Ovary (tissue), 9 donors: ENCODE results near the gene CASP2. TPM values are rescaled to one million over a fixed set of nuclear protein-coding genes. Genes with fewer than 3 reads are reported as not detected.

Experiments
- DNase-seq, 5 donors: peaks; one replicate each; pipeline ENCODE4 v3.0.0-alpha.2; 2019 to 2020
- H3K27ac ChIP-seq, 2 donors: fragments of 200-600 bp; one replicate each; pipeline versions ENCODE4 v1.5.1 to v1.8.0; 2019 to 2022
- H3K27me3 ChIP-seq: fragments of 200-600 bp; one replicate; pipeline ENCODE4 v1.8.0; 2022
- H3K36me3 ChIP-seq: fragments of 200-600 bp; sonication (generic); one replicate; pipeline ENCODE4 v1.5.1; 2019
- H3K4me1 ChIP-seq: one replicate; pipeline ENCODE4 v1.8.1; 2013; ENCODE audit warnings: mild to moderate bottlenecking, moderate library complexity; ENCODE audit not compliant: insufficient read depth
- H3K4me3 ChIP-seq: fragments of 200-600 bp; sonication (generic); one replicate; pipeline ENCODE4 v1.5.1; 2017
- H3K9me3 ChIP-seq, 2 donors: fragments of 200-600 bp in 1 of 2; sonication (generic) in 1 of 2; one replicate each; pipeline versions ENCODE4 v1.5.1 to v1.8.1; 2013 to 2019; ENCODE audit warnings: mild to moderate bottlenecking in 1 of 2, moderate library complexity in 1 of 2
- CTCF ChIP-seq, 3 donors: fragments of 450-650 bp in 2 of 3; fragments of 200-600 bp in 1 of 3; IDR thresholded peaks; one replicate each; pipeline versions ENCODE4 v1.5.1 to v1.8.0; 2016 to 2022; ENCODE audit warnings: antibody characterized with exemption in 3 of 3, mild to moderate bottlenecking in 1 of 3
- EP300 ChIP-seq: sonication (generic); formaldehyde crosslinking; IDR thresholded peaks from one replicate; pipeline ENCODE4 v1.6.1; 2017; ENCODE audit warnings: antibody characterized with exemption
- POLR2A ChIP-seq: fragments of 450-650 bp; IDR thresholded peaks from one replicate; pipeline ENCODE4 v1.6.1; 2017; ENCODE audit warnings: antibody characterized with exemption, mild to moderate bottlenecking, moderate library complexity
- WGBS, 3 donors: extraction: QIAGEN DNeasy Blood & Tissue Kit in 1 of 3; methylation state at CpG; one replicate each; pipeline versions ENCODE4 v1.1.5 to v1.1.7; 2013 to 2017; 5-methylcytosine and 5-hydroxymethylcytosine counted together
- intact Hi-C, 4 donors: fragments of 100-400 bp; cut with DNase I; formaldehyde crosslinking; loops; one replicate each; pipeline versions ENCODE4 v1.11.0 to v1.15.1; 2022 to 2023
- polyA plus RNA-seq, 2 donors: library from polyadenylated mRNA; stranded (reverse); fragments of 200-250 nt in 1 of 2; fragments of 350-450 nt in 1 of 2; fragmentation: Illumina TruSeq in 1 of 2; extraction: RNeasy Lipid Tissue Mini Kit (QIAGEN cat#74804) in 1 of 2; gene quantifications; one replicate each; pipeline ENCODE4 v1.2.3, GENCODE V29; 2013 to 2014
- total RNA-seq, 7 donors: library from RNA; depleted of rRNA in 2 of 7; stranded (reverse); fragments of >200 nt in 2 of 7; fragmentation: NEBNext Ultra II Directional in 3 of 7; extraction: Animal tissue kit (Norgen Biotek cat#: 25700) in 3 of 7; gene quantifications; one replicate each; pipeline versions ENCODE4 v1.1.0 to v1.2.4, GENCODE V29; 2016 to 2023
- donor health status: DM: no; HTN: no; CAD: no; lungs with moderate emphysema.
- donor health status: DM: no; HTN: no; CAD: no.
- donor health status: Bipolar disorder and iron deficiency.
- donor health status: DM: yes; HTN: yes; CAD: no.
- donor health status: DM: no; HTN: no; CAD: no.
- donor health status: DM: yes; HTN: yes; CAD: no.

CASP2 gene
- total and polyA plus RNA-seq, 9 donors: 7.7 to 26.6 (median 23.0) TPM

DNA sequence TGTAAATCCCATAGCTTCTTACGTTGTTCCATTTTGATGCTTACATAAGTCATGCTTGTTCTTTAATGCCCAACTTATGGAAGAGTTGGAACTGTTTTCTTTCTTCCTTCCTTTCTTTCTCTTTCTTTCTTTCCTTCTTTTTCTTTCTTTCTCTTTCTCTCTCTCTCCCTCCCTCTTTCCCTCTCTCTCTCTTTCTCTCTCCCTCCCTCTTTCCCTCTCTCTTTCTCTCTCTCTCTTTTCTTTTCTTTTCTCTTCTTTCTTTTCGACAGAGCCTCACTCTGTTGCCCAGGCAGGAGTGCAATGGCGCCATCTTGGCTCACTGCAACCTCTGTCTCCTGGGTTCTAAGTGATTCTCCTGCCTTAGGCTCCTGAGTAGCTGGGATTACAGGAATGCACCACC lies 55.4 kb downstream of the CASP2 start:
- Histone ChIP-seq H3K27ac (no peak overlapping the region), H3K36me3 (no peaks in the 10 kb centered on the region), H3K4me1 (no peaks in the 10 kb centered on the region), H3K4me3 (no peak overlapping the region), H3K27me3 (no peaks in the 10 kb centered on the region), H3K9me3 (no peaks in the 10 kb centered on the region)
- intact Hi-C loops: no loop called here
- TF ChIP-seq POLR2A (no peak), CTCF (IDR thresholded peaks at IDR 0.05) (no peak), EP300 (no peak)
- no peak for DNase-seq
- WGBS, 3 donors: 90 to 93% (median 91%) methylated on average over 3 of the region's 3 CpGs

GRCh38 chr7:143345428-143345900 lies 57.3 kb downstream of the CASP2 start:
- Histone ChIP-seq H3K27ac (no peak overlapping the region), H3K4me1 (no peaks in the 10 kb centered on the region), H3K36me3 (no peaks in the 10 kb centered on the region), H3K9me3 (no peaks in the 10 kb centered on the region), H3K4me3 (no peak overlapping the region), H3K27me3 (no peaks in the 10 kb centered on the region)
- TF ChIP-seq EP300: no peak
- no peak for TF ChIP-seq POLR2A
- no peak for TF ChIP-seq CTCF (IDR thresholded peaks at IDR 0.05)
- WGBS, 3 donors: 2 to 4% (median 3%) methylated on average over 35 of the region's 35 CpGs
- intact Hi-C loops: no loop called here
- DNase-seq: peak in 1 of 5 donors; percentile 49

GRCh38 chr7:143346018-143346417 lies 57.9 kb downstream of the CASP2 start:
- Histone ChIP-seq H3K4me1 (no peaks in the 10 kb centered on the region), H3K36me3 (no peaks in the 10 kb centered on the region), H3K4me3 (no peak overlapping the region), H3K27me3 (no peaks in the 10 kb centered on the region), H3K27ac (no peak overlapping the region), H3K9me3 (no peaks in the 10 kb centered on the region)
- TF ChIP-seq EP300 (no peak), POLR2A (no peak), CTCF (IDR thresholded peaks at IDR 0.05) (no peak)
- 67 to 91% (median 80%) methylated on average over 4 of the region's 4 CpGs for WGBS, 3 donors
- DNase-seq: no peak
- intact Hi-C loops: no loop called here

DNA sequence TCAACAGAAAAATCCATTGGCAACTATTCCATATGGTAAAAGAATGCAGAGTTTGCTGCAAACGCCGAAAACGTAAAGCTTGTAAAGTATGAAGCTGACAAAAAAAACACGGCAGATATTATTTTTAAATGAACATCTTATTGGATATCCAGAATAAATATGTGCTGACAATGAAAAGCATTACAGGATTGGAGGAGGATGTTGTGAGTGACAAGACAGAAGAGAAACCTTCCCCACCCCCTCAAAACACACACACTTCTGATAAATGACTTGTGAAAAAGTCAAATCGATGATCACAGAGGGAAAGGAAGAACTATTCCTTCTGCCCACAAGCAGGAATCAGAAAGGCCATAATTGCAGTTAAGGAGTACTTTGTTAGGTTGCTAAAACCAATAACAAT lies 59.8 kb downstream of the CASP2 start:
- no peak for TF ChIP-seq CTCF (IDR thresholded peaks at IDR 0.05)
- TF ChIP-seq POLR2A: no peak
- no peak for TF ChIP-seq EP300

DNA sequence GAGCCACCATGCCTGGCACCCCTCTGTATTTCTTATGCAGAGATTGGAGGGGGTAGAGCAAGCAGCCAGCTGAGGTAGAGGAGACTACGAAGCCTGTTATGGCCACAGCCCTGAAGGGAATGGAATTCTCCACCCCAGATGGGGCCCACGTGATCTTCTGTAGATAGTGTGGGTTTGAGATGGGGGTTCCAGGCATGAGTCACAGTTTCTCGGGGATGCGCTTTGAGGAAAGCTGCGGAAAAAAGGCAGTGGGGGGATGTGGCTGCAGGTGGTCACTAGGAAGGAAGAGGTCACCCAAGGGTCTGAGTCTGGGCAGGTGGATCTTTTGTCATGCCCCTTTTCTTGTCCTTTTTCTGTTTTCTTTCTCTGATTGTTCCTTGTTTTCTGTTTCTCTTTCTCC lies 62.9 kb downstream of the CASP2 start:
- H3K27ac ChIP-seq: no peak overlapping the region
- 61 to 70% (median 64%) methylated on average over 5 of the region's 5 CpGs for WGBS, 3 donors
- no peak for TF ChIP-seq CTCF (IDR thresholded peaks at IDR 0.05)
- no peaks in the 10 kb centered on the region for H3K9me3 ChIP-seq
- no peak for DNase-seq
- no peak overlapping the region for H3K4me3 ChIP-seq
- H3K27me3 ChIP-seq: no peaks in the 10 kb centered on the region
- no peaks in the 10 kb centered on the region for H3K4me1 ChIP-seq
- H3K36me3 ChIP-seq: no peaks in the 10 kb centered on the region
- intact Hi-C loops: no loop called here

More for the DNA sequence above, 59.8 kb downstream of the CASP2 start:
- Histone ChIP-seq H3K27ac (no peak overlapping the region), H3K36me3 (no peaks in the 10 kb centered on the region), H3K4me1 (no peaks in the 10 kb centered on the region), H3K9me3 (no peaks in the 10 kb centered on the region), H3K27me3 (no peaks in the 10 kb centered on the region), H3K4me3 (no peak overlapping the region)
- no peak for DNase-seq
- 41 to 50% (median 47%) methylated on average over 5 of the region's 5 CpGs for WGBS, 3 donors
- intact Hi-C loops: no loop called here
